Frontal cortex (tissue), 4 donors: ENCODE results near the gene CXXC1. TPM values are rescaled to one million over a fixed set of nuclear protein-coding genes. Genes with fewer than 3 reads are reported as not detected.
"Not testable (repeated sequence)": the region's sequence is repeated elsewhere in the genome, so short reads cannot be mapped to it uniquely, and the experiment has no call there.

Experiments
- DNase-seq, 2 donors: peaks; one replicate each; pipeline ENCODE4 v3.0.0; 2012; ENCODE audit warnings: low spot score in 2 of 2
- FAIRE-seq: peaks from 2 replicates; lab custom pipeline; 2012; peaks lifted over from hg19 to GRCh38; lab: Jason Lieb, UNC
- total RNA-seq: library from RNA; depleted of rRNA; stranded (reverse); fragments of >200 nt; gene quantifications from one replicate; pipeline ENCODE4 v1.2.3, GENCODE V29; 2014
- donor health status: control.
- donor health status: control.
- donor health status: control.

The CXXC1 gene
- total RNA-seq, 1 donor from 2014 or later, result 35.5 TPM

DNA sequence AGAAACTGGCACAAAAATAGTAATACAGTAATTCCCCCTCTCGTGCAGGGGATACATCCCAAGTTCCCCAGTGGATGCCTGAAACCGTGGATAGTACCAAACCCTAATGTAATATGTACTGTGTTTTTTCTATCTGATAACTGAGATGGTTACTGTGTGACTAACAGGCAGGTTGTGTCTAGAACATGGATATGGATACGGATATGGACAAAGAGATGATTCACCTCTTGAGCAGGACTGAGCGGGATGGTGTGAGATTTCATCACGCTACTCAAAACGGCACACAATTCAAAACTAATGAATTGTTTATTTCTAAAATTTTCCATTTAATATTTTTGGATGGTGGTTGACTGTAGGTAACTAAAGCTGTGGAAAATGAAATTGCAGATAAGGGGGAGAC lies 9.6 kb downstream of the CXXC1 start:
- DNase-seq (no peak), FAIRE-seq (no peak)

DNA sequence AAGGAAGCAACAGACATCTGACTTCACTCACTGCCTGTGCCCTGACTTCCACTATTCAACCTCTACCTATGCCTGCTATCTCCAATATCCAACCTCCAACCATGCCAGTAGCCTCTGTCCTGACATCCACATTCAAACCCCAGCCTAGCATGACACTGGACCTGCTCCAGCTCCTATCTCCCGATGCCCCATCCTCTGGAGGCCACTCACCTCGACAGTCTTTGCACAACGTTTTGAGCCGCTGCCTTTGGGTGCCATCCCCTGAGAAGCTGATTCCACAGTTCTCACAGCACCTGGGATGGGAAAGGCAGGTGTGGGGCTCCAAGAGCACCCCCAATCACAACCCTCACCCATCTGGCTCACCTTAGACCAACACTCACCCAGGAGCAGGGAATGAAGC lies 11.0 kb downstream of the CXXC1 start:
- FAIRE-seq, result no peak

DNA sequence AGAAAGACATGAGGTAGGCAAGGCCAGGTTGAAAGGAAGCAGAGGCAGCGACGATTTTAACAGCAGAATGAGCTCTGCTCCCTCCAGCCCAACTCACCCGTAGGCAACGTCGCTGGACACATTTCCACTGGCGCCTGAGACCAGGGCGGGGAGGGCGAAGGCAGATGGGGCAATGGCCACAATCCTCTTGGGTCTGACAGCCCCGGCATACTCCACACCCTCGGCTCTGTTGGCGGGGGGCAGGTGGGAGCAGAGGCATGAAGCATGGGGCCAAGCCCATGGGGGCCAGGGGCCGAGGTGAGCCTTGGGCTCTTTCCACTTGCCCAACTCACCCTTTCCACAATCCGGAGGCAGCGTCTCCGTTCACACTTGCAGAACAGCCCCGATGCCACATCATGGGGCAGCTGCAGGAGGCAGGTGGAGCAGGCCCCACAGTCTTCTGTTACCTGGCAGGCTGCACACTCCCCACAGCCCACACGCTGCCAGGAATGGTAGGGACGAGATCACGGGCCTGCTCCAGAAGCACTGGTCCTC lies 11.9 kb downstream of the CXXC1 start:
- DNase-seq (no peak), FAIRE-seq (no peak)

More for the DNA sequence above, 11.0 kb downstream of the CXXC1 start:
- no peak for DNase-seq

- FAIRE-seq (no peak), DNase-seq (no peak)
Observed at GRCh38 chr18:50274941-50275340, 12.6 kb downstream of the CXXC1 start.

GRCh38 chr18:50274044-50274442 lies 13.4 kb downstream of the CXXC1 start:
- no peak for DNase-seq
- FAIRE-seq, result no peak

- FAIRE-seq (no peak), DNase-seq (no peak)
Observed at GRCh38 chr18:50273203-50274043, 14.1 kb downstream of the CXXC1 start.

- no peak for DNase-seq
- FAIRE-seq, result no peak
Observed at GRCh38 chr18:50272568-50272967, 14.9 kb downstream of the CXXC1 start.

GRCh38 chr18:50268022-50268747 lies 19.3 kb downstream of the CXXC1 start:
- FAIRE-seq (no peak), DNase-seq (peak in 1 of 2 donors; percentile 74)

- FAIRE-seq (no peak), DNase-seq (peak; percentile 84 to 92)
Observed at GRCh38 chr18:50266248-50266704, 21.2 kb downstream of the CXXC1 start, which contains the start of gene CFAP53. CFAP53 (minus strand) TSS chr18:50266495; CDS start chr18:50266404, 91 bp downstream.

- FAIRE-seq (no peak), DNase-seq (no peak)
Observed at GRCh38 chr18:50262977-50263376, 24.5 kb downstream of the CXXC1 start.

- DNase-seq (no peak), FAIRE-seq (no peak)
Observed at GRCh38 chr18:50250935-50251334, 36.6 kb downstream of the CXXC1 start.

DNA sequence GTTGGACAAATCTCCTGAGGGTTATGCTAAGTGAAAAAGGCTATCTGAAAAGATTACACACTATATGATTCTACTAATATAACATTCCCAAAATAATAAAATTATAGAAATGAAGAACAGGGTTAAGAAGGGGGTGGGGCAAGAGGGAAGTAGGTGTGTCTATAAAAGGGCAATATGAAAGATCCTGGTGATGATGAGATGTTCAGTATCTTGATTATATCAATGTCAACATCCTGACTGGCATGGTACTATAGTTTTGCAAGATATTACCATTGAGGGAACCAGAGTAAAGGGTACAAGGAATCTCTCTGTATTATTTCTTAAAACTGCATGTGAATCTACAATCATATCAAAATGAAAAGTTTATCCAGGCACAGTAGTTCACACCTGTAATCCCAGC lies 37.9 kb downstream of the CXXC1 start:
- no peak for FAIRE-seq
- no peak for DNase-seq

DNA sequence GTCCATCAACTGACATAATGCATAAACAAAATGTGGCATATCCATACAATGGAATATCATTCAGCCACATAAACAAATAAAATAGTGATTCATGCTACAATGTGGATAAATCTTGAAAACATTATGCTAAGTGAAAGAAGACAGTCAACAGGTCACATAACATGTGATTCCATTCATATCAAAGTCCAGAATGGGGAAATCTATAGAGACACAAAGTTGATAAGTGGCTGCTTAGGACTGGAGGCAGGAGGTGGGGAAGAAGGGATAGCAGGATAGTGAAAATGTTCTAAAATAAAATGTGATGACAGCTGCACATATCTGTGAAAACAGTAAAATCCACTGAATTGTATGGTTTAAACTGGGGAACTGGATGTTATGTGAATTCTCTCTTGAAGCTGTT lies 39.9 kb downstream of the CXXC1 start:
- no peak for DNase-seq
- FAIRE-seq, result no peak

- not testable (repeated sequence) for FAIRE-seq, DNase-seq
Observed at GRCh38 chr18:50241768-50242167, 45.7 kb downstream of the CXXC1 start.

GRCh38 chr18:50240080-50240563 lies 47.4 kb downstream of the CXXC1 start:
- DNase-seq (no peak), FAIRE-seq (no peak)

GRCh38 chr18:50232419-50232818 lies 55.1 kb downstream of the CXXC1 start:
- FAIRE-seq, result no peak

More at GRCh38 chr18:50232419-50232818, 55.1 kb downstream of the CXXC1 start:
- DNase-seq, result no peak
